Pancreas (tissue), 10 donors: Measurements from ENCODE around the gene CKAP2. TPM values are rescaled to one million over a fixed set of nuclear protein-coding genes. Genes with fewer than 3 reads are reported as not detected.
"Not testable (repeated sequence)": the region's sequence is repeated elsewhere in the genome, so short reads cannot be mapped to it uniquely, and the experiment has no call there.

Source experiments
- ATAC-seq, 4 donors: fragments of 200-7000 bp; cut with Tn5 transposase; one replicate each; pipeline versions ENCODE4 v1.8.0 to v1.9.1; 2020; ENCODE audit warnings: mild to moderate bottlenecking in 4 of 4, moderate library complexity in 4 of 4
- DNase-seq, 6 donors: peaks; one replicate each; pipeline ENCODE4 v3.0.0-alpha.2; 2020
- FAIRE-seq: peaks from 2 replicates; lab custom pipeline; 2012; peaks lifted over from hg19 to GRCh38; lab: Jason Lieb, UNC
- H3K27ac ChIP-seq, 4 donors: fragments of 200-600 bp; sonication (generic); 1 replicate in 3 of 4; 2 replicates in 1 of 4; pipeline versions ENCODE4 v1.5.0 to v1.8.0; 2020
- H3K27me3 ChIP-seq, 4 donors: fragments of 200-600 bp; one replicate each; pipeline ENCODE4 v1.8.0; 2021
- H3K36me3 ChIP-seq, 3 donors: fragments of 200-600 bp; sonication (generic) in 1 of 3; one replicate each; pipeline versions ENCODE4 v1.5.0 to v1.8.0; 2020 to 2021
- H3K4me1 ChIP-seq, 3 donors: fragments of 200-600 bp; one replicate each; pipeline ENCODE4 v1.8.0; 2021
- H3K4me3 ChIP-seq, 4 donors: fragments of 200-600 bp; sonication (generic) in 2 of 4; one replicate each; pipeline versions ENCODE4 v1.5.0 to v1.8.0; 2020 to 2021
- H3K9me3 ChIP-seq, 4 donors: fragments of 200-600 bp; one replicate each; pipeline ENCODE4 v1.8.0; 2021
- WGBS, 2 donors: extraction: QIAGEN DNeasy Blood & Tissue Kit; methylation state at CpG; one replicate each; pipeline ENCODE4 v1.1.7; 2013; 5-methylcytosine and 5-hydroxymethylcytosine counted together
- intact Hi-C, 3 donors: fragments of 100-400 bp; cut with DNase I; formaldehyde crosslinking; loops; one replicate each; pipeline versions ENCODE4 v1.11.1 to v1.14.2; 2022
- polyA plus RNA-seq, 2 donors: library from polyadenylated mRNA; stranded (reverse); fragments of 200-250 nt; gene quantifications; one replicate each; pipeline ENCODE4 v1.2.3, GENCODE V29; 2013
- total RNA-seq, 6 donors: library from RNA; stranded (reverse); fragmentation: NEBNext Ultra II Directional in 4 of 6; extraction: Animal tissue kit (Norgen Biotek cat#: 25700) in 4 of 6; gene quantifications; one replicate each; pipeline versions ENCODE4 v1.2.1 to v1.2.4, GENCODE V29; 2021 to 2023
- donor health status: healthy with polysubstance abuse.
- donor health status: DM: no; HTN: no; CAD: no; lungs with moderate emphysema.
- donor health status: DM: no; HTN: no; CAD: no.
- donor health status: control.
- donor health status: control.
- donor health status: Bipolar disorder and iron deficiency.
- donor health status: DM: yes; HTN: yes; CAD: no.
- donor health status: DM: no; HTN: no; CAD: no.
- donor health status: DM: no; HTN: no; CAD: no.
- donor health status: DM: yes; HTN: yes; CAD: no.

Gene CKAP2
- total and polyA plus RNA-seq, 8 donors, result 0.49 to 6.2 (median 1.7) TPM

- FAIRE-seq, H3K4me3 ChIP-seq, H3K4me1 ChIP-seq, H3K9me3 ChIP-seq, H3K27me3 ChIP-seq, DNase-seq, intact Hi-C loops, H3K36me3 ChIP-seq, ATAC-seq, H3K27ac ChIP-seq: not testable (repeated sequence)
- no CpG with 5 or more reads among the region's 1 CpG for WGBS, 2 donors
Observed at GRCh38 chr13:52505843-52506242, 50.6 kb downstream of the CKAP2 start.

GRCh38 chr13:52509532-52509931, 54.3 kb downstream of the CKAP2 start:
- intact Hi-C loops, DNase-seq, FAIRE-seq, ATAC-seq, H3K4me3 ChIP-seq, H3K9me3 ChIP-seq, H3K27me3 ChIP-seq, H3K27ac ChIP-seq, H3K36me3 ChIP-seq, H3K4me1 ChIP-seq: not testable (repeated sequence)
- WGBS, 2 donors, result 71% methylated on average over 1 of the region's 6 CpGs; no CpG with 5 or more reads in 1 of the 2 donors

GRCh38 chr13:52510221-52510797, 55.0 kb downstream of the CKAP2 start:
- H3K27me3 ChIP-seq, H3K27ac ChIP-seq, H3K9me3 ChIP-seq, ATAC-seq, H3K36me3 ChIP-seq, intact Hi-C loops, FAIRE-seq, H3K4me1 ChIP-seq, DNase-seq, H3K4me3 ChIP-seq: not testable (repeated sequence)
- 56 to 79% methylated on average over 2 to 3 of the region's 3 CpGs for WGBS, 2 donors

- H3K27ac ChIP-seq, H3K4me1 ChIP-seq, FAIRE-seq, ATAC-seq, H3K9me3 ChIP-seq, intact Hi-C loops, DNase-seq, H3K4me3 ChIP-seq, H3K36me3 ChIP-seq, H3K27me3 ChIP-seq: not testable (repeated sequence)
- 80 to 88% methylated on average over 4 of the region's 4 CpGs for WGBS, 2 donors
Observed at GRCh38 chr13:52511598-52511997, 56.3 kb downstream of the CKAP2 start.

- H3K4me3 ChIP-seq, H3K27me3 ChIP-seq, H3K9me3 ChIP-seq, H3K36me3 ChIP-seq, intact Hi-C loops, FAIRE-seq, DNase-seq, H3K4me1 ChIP-seq, H3K27ac ChIP-seq, ATAC-seq: not testable (repeated sequence)
- 44 to 51% methylated on average over 5 of the region's 6 CpGs for WGBS, 2 donors
Observed at GRCh38 chr13:52513957-52514596, 58.8 kb downstream of the CKAP2 start.

- intact Hi-C loops, H3K4me1 ChIP-seq, FAIRE-seq, H3K4me3 ChIP-seq, H3K36me3 ChIP-seq, H3K9me3 ChIP-seq, H3K27me3 ChIP-seq, ATAC-seq, H3K27ac ChIP-seq, DNase-seq: not testable (repeated sequence)
- 75 to 94% methylated on average over 2 of the region's 6 CpGs for WGBS, 2 donors
Observed at GRCh38 chr13:52523323-52523722, 68.0 kb downstream of the CKAP2 start.

Other genes with a start within 250 kb of the CKAP2 start
- 1 to 10 TPM in 3 of 6 donors, under 1 TPM in 3; 0.41 to 1.8 (median 0.91) TPM for gene THSD1, start 49.3 kb upstream of the CKAP2 start, total RNA-seq
- 1 to 10 TPM in 1 of 2 donors, under 1 TPM in 1; 0.99 to 1.9 TPM for gene THSD1, start 49.3 kb upstream of the CKAP2 start, polyA plus RNA-seq
- 10 to 100 TPM; 14.6 to 23.5 (median 17.2) TPM for gene VPS36, start 4.8 kb upstream of the CKAP2 start, total RNA-seq
- 10 to 100 TPM; 10.5 to 17.3 TPM for gene VPS36, start 4.8 kb upstream of the CKAP2 start, polyA plus RNA-seq
- 1 to 10 TPM; 1.9 to 4.0 (median 2.7) TPM for gene HNRNPA1L2, start 187.0 kb downstream of the CKAP2 start, total RNA-seq
- 10 to 100 TPM in 1 of 2 donors, 1 to 10 TPM in 1; 8.5 to 15.0 TPM for gene HNRNPA1L2, start 187.0 kb downstream of the CKAP2 start, polyA plus RNA-seq
- 10 to 100 TPM; 16.9 to 28.7 (median 21.8) TPM for gene SUGT1, start 197.4 kb downstream of the CKAP2 start, total RNA-seq
- gene SUGT1, start 197.4 kb downstream of the CKAP2 start, polyA plus RNA-seq, result 10 to 100 TPM; 16.6 to 24.3 TPM